Immature natural killer cell (primary cell): Measurements from ENCODE around the gene JPH3. TPM values are rescaled to one million over a fixed set of nuclear protein-coding genes. Genes with fewer than 3 reads are reported as not detected.

Source experiments
- DNase-seq, 3 donors: peaks; one replicate each; pipeline ENCODE4 v3.0.0; 2022; ENCODE audit warnings: mixed read lengths in 1 of 3
- H3K27ac Mint-ChIP-seq, 6 donors: one replicate each; pipeline ENCODE4 v1.8.0; 2020; ENCODE audit warnings: mixed read lengths in 6 of 6, mild to moderate bottlenecking in 5 of 6, inconsistent platforms in 4 of 6, moderate library complexity in 3 of 6
- H3K27me3 Mint-ChIP-seq, 3 donors: one replicate each; pipeline ENCODE4 v1.8.0; 2020 to 2021; ENCODE audit warnings: low read depth in 3 of 3, mild to moderate bottlenecking in 3 of 3, mixed read lengths in 3 of 3, moderate library complexity in 3 of 3, inconsistent platforms in 1 of 3
- H3K36me3 Mint-ChIP-seq, 3 donors: one replicate each; pipeline ENCODE4 v1.8.0; 2020; ENCODE audit warnings: mixed read lengths in 3 of 3, inconsistent platforms in 2 of 3, mild to moderate bottlenecking in 2 of 3
- H3K4me1 Mint-ChIP-seq, 2 donors: one replicate each; pipeline ENCODE4 v1.8.0; 2020; ENCODE audit warnings: inconsistent platforms in 2 of 2, mild to moderate bottlenecking in 2 of 2, mixed read lengths in 2 of 2, moderate library complexity in 1 of 2
- H3K4me3 Mint-ChIP-seq, 5 donors: one replicate each; pipeline ENCODE4 v1.8.0; 2020; ENCODE audit warnings: mild to moderate bottlenecking in 5 of 5, mixed read lengths in 5 of 5, inconsistent platforms in 3 of 5, moderate library complexity in 3 of 5
- H3K9me3 Mint-ChIP-seq, 6 donors: one replicate each; pipeline ENCODE4 v1.8.0; 2020; ENCODE audit warnings: mild to moderate bottlenecking in 6 of 6, mixed read lengths in 6 of 6, inconsistent platforms in 4 of 6, moderate library complexity in 3 of 6
- polyA plus RNA-seq, 3 donors: library from polyadenylated mRNA; unstranded; fragments of 300-500 nt; fragmentation: Illumina TruSeq; gene quantifications; one replicate each; pipeline ENCODE4 v1.2.3, GENCODE V29; 2021

JPH3 gene
- polyA plus RNA-seq, 3 donors from 2014 or later: not detected

- peaks cover 4 to 12% (median 10%) of the 10 kb centered on the region in 3 donors for H3K27me3 Mint-ChIP-seq
- H3K27ac Mint-ChIP-seq: no peak overlapping the region
These were observed 20.5 kb upstream of the JPH3 start for GRCh38 chr16:87581857-87582215.

DNA sequence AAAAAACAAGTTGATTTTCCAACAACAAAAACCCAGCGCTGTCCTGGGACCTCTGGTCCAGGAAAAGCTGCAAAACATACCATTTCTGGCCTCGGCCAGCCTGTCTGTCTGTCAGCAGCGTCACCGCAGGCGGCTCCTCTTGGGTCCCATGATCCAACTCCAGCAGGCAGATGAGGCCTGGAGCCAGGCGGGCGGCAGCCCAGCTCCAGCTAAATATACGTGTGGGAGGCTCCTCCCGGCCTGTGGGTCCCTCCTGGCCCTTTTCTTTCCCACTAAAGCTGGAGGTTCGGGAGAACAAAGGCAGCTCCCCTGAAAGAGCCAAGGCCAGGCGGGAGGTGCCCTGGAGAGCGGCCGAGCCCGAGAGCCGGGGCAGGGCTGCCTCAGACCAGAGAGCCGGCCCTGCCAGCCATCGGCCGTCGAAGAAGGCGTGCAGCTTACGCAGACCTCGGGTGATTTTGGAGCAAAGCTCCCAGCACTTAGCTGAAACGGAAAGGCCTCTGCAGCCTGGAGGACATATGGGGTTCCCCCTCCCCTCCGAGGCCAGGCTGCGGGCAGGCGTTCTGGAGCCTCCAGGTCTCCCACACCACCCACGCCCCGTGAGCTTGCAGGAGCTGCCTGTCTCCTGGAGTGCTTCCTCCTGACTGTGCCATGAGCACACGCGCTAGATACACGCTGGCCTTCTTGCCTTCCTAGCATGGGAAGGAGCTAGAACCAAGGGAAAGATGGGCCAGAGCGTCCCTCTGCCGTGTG is 19.9 kb upstream of the JPH3 start:
- H3K4me1 Mint-ChIP-seq: no peaks in the 10 kb centered on the region
- H3K36me3 Mint-ChIP-seq: peaks cover 0 to 4% (median 0%) of the 10 kb centered on the region in 3 donors
- H3K27ac Mint-ChIP-seq: no peak overlapping the region
- peaks cover 4 to 12% (median 10%) of the 10 kb centered on the region in 3 donors for H3K27me3 Mint-ChIP-seq
- H3K9me3 Mint-ChIP-seq: no peaks in the 10 kb centered on the region
- no peak for DNase-seq
- no peak overlapping the region for H3K4me3 Mint-ChIP-seq

More at GRCh38 chr16:87581857-87582215, 20.5 kb upstream of the JPH3 start:
- no peak overlapping the region for H3K4me3 Mint-ChIP-seq
- no peaks in the 10 kb centered on the region for H3K4me1 Mint-ChIP-seq
- H3K36me3 Mint-ChIP-seq: peaks cover 0 to 4% (median 0%) of the 10 kb centered on the region in 3 donors
- no peaks in the 10 kb centered on the region for H3K9me3 Mint-ChIP-seq
- DNase-seq: no peak

DNA sequence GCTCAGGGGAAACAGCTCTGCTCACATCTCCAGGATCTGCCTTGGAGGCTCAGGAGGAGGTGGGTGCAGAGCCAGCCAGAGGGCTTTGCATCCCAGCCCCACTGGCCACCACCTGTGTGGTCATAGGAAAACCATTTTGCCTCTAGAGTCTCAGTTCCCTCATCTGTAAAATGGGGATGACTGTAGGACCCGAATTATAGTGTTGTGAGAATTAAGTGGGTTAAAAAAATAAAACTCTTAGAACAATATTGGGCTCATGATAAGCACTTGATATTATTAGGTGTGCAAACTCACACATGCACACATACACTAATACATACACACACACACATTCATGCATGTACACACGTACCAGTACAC is 19.4 kb upstream of the JPH3 start:
- Mint-ChIP-seq H3K27me3 (peaks cover 4 to 12% (median 10%) of the 10 kb centered on the region in 3 donors), H3K4me3 (no peak overlapping the region), H3K27ac (peak overlapping the region in 1 of 6 donors; percentile 21)

DNA sequence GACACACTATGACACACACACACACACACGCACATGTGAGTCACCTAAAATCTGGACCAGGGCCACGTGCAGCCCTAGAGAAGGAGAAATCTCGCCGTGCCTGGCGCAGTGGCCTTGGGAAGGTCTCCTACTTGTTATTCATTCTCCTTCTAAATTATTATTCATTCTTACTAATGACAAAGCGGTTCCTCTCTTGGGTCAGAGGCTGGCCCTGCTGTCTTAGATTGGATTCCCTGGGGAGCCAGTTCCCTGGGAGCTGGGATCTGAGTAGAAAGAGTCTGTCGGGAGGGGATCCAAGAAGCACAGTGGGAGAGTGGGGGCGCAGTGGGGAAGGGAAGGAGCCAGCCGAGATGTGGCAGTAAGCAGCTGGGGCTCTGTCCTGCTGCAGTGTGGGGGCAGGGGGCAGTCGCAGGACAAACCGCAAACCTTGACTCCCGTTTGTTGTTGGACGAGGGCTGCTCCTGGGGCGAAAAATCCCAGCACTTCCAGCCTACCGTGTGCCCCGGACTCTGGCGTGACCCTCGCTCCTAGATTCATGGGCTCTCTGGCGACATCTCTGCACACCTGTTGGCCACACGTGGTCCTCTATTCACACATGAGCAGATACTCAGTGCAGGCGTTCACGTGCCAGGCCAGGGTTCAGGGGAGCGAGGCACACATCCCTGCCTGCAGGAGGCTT is 18.7 kb upstream of the JPH3 start:
- H3K27me3 Mint-ChIP-seq: peaks cover 4 to 13% (median 11%) of the 10 kb centered on the region in 3 donors
- DNase-seq: no peak
- H3K27ac Mint-ChIP-seq: peak overlapping the region in 1 of 6 donors; percentile 21
- no peaks in the 10 kb centered on the region for H3K4me1 Mint-ChIP-seq
- no peak overlapping the region for H3K4me3 Mint-ChIP-seq
- H3K36me3 Mint-ChIP-seq: peaks cover 0 to 4% (median 0%) of the 10 kb centered on the region in 3 donors
- no peaks in the 10 kb centered on the region for H3K9me3 Mint-ChIP-seq

More for the DNA sequence above, 19.4 kb upstream of the JPH3 start:
- H3K9me3 Mint-ChIP-seq: no peaks in the 10 kb centered on the region
- H3K36me3 Mint-ChIP-seq: peaks cover 0 to 4% (median 0%) of the 10 kb centered on the region in 3 donors
- DNase-seq: no peak
- H3K4me1 Mint-ChIP-seq: no peaks in the 10 kb centered on the region

- peaks cover 0 to 4% (median 0%) of the 10 kb centered on the region in 3 donors for H3K36me3 Mint-ChIP-seq
- no peak overlapping the region for H3K4me3 Mint-ChIP-seq
- peaks cover 4 to 17% (median 14%) of the 10 kb centered on the region in 3 donors for H3K27me3 Mint-ChIP-seq
- H3K27ac Mint-ChIP-seq: no peak overlapping the region
- H3K4me1 Mint-ChIP-seq: no peaks in the 10 kb centered on the region
- no peak for DNase-seq
- H3K9me3 Mint-ChIP-seq: no peaks in the 10 kb centered on the region
These were observed 18.0 kb upstream of the JPH3 start for GRCh38 chr16:87584271-87584670.

DNA sequence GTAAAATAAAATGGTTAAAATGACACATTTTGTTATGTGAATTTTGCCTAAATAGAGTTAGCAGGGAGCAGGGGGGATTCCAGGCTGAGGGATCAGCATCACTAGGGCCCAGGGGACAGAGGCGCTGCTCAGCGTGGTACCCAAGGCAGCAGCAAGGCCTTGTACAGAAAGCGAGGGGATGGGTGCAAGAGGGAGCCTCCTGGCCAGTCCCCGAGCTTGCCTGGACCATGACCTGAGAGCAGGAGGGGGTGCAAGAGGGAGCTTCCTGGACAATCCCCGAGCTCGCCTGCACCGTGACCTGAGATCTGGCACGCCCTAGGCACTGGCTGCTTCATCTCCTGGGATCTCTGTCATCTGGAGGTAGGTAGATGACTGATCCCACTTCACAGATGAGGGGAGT is 17.3 kb upstream of the JPH3 start:
- no peaks in the 10 kb centered on the region for H3K4me1 Mint-ChIP-seq
- H3K27ac Mint-ChIP-seq: no peak overlapping the region
- no peak for DNase-seq
- H3K36me3 Mint-ChIP-seq: no peaks in the 10 kb centered on the region
- H3K27me3 Mint-ChIP-seq: peaks cover 4 to 19% (median 14%) of the 10 kb centered on the region in 3 donors
- no peaks in the 10 kb centered on the region for H3K9me3 Mint-ChIP-seq
- H3K4me3 Mint-ChIP-seq: no peak overlapping the region

- DNase-seq: no peak
- Mint-ChIP-seq H3K4me3 (no peak overlapping the region), H3K36me3 (no peaks in the 10 kb centered on the region), H3K27ac (no peak overlapping the region), H3K4me1 (no peaks in the 10 kb centered on the region), H3K9me3 (no peaks in the 10 kb centered on the region), H3K27me3 (peaks cover 4 to 21% (median 14%) of the 10 kb centered on the region in 3 donors)
These were observed 16.7 kb upstream of the JPH3 start for GRCh38 chr16:87585442-87586200.

- H3K27me3 Mint-ChIP-seq: peaks cover 6 to 21% (median 14%) of the 10 kb centered on the region in 3 donors
- no peak for DNase-seq
- H3K4me3 Mint-ChIP-seq: no peak overlapping the region
- no peaks in the 10 kb centered on the region for H3K4me1 Mint-ChIP-seq
- H3K27ac Mint-ChIP-seq: no peak overlapping the region
- H3K36me3 Mint-ChIP-seq: no peaks in the 10 kb centered on the region
- no peaks in the 10 kb centered on the region for H3K9me3 Mint-ChIP-seq
These were observed 16.0 kb upstream of the JPH3 start for GRCh38 chr16:87586201-87586782.

- H3K4me1 Mint-ChIP-seq: no peaks in the 10 kb centered on the region
- no peaks in the 10 kb centered on the region for H3K36me3 Mint-ChIP-seq
- peaks cover 8 to 22% (median 10%) of the 10 kb centered on the region in 3 donors for H3K27me3 Mint-ChIP-seq
- DNase-seq: no peak
- no peaks in the 10 kb centered on the region for H3K9me3 Mint-ChIP-seq
- H3K27ac Mint-ChIP-seq: no peak overlapping the region
- H3K4me3 Mint-ChIP-seq: no peak overlapping the region
These were observed 14.7 kb upstream of the JPH3 start for GRCh38 chr16:87587636-87588035.

GRCh38 chr16:87592018-87592712 is 10.1 kb upstream of the JPH3 start:
- no peaks in the 10 kb centered on the region for H3K36me3 Mint-ChIP-seq
- H3K9me3 Mint-ChIP-seq: no peaks in the 10 kb centered on the region
- peaks cover 6 to 19% (median 9%) of the 10 kb centered on the region in 3 donors for H3K27me3 Mint-ChIP-seq
- no peak for DNase-seq
- H3K4me3 Mint-ChIP-seq: no peak overlapping the region
- H3K27ac Mint-ChIP-seq: peak overlapping the region in 1 of 6 donors; percentile 9
- no peaks in the 10 kb centered on the region for H3K4me1 Mint-ChIP-seq

- Mint-ChIP-seq H3K27ac (no peak overlapping the region), H3K4me3 (no peak overlapping the region), H3K27me3 (peaks cover 6 to 15% (median 7%) of the 10 kb centered on the region in 3 donors), H3K4me1 (no peaks in the 10 kb centered on the region), H3K9me3 (no peaks in the 10 kb centered on the region), H3K36me3 (no peaks in the 10 kb centered on the region)
- no peak for DNase-seq
These were observed 8.5 kb upstream of the JPH3 start for GRCh38 chr16:87593710-87594258.

DNA sequence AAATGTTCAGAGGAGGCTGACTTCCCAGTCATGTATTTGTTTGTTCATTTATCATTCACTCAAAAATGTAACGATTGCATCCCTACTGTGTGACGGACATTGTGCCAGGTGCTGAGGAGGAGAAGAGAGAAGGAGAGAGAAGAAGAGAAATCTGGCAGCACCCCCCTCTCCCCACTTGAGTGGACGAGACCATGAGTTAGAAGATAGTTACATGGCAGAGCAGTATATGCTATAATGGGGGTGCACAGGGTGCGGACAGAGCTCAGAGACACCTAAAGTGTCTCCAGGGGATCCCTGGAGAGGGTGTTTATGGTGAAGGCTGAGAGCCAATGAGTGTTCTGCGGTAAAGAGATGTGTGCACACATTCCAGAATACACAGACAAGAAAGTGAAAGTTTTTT is 6.6 kb upstream of the JPH3 start:
- H3K36me3 Mint-ChIP-seq: no peaks in the 10 kb centered on the region
- peaks cover 5 to 23% (median 10%) of the 10 kb centered on the region in 3 donors for H3K27me3 Mint-ChIP-seq
- peaks cover 0 to 5% (median 0%) of the 10 kb centered on the region in 6 donors for H3K9me3 Mint-ChIP-seq
- no peak for DNase-seq
- H3K4me3 Mint-ChIP-seq: no peak overlapping the region
- no peak overlapping the region for H3K27ac Mint-ChIP-seq
- H3K4me1 Mint-ChIP-seq: peaks cover 0 to 2% of the 10 kb centered on the region in 2 donors

DNA sequence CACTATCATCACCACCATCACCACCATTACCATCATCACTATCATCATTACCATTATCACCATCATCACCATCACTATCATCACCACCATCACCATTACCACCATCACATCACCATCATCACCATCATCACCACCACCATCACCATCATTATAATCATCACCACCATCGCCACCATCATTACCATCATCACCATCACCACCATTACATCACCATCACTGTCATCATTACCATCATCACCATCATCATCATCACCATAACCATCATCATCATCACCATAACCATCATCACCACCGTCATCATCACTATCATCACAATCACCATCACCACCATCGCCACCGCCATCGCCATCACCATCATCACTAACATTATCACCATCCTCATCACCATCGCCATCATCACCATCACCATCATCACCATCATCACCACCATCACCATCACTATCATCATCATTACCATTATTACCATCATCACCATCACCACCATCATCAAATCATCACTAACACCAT is 4.9 kb upstream of the JPH3 start:
- DNase-seq: no peak
- no peak overlapping the region for H3K4me3 Mint-ChIP-seq

More for the DNA sequence above, 4.9 kb upstream of the JPH3 start:
- peaks cover 0 to 5% (median 0%) of the 10 kb centered on the region in 6 donors for H3K9me3 Mint-ChIP-seq
- H3K27me3 Mint-ChIP-seq: peaks cover 5 to 24% (median 9%) of the 10 kb centered on the region in 3 donors
- H3K4me1 Mint-ChIP-seq: peaks cover 0 to 5% of the 10 kb centered on the region in 2 donors
- H3K36me3 Mint-ChIP-seq: no peaks in the 10 kb centered on the region
- no peak overlapping the region for H3K27ac Mint-ChIP-seq
